NCI-H2029 treated with DMSO at 0.1 percent for 48 hours (cell line): Measurements from ENCODE around the gene SNX22.

Source experiments
- DNase-seq: peaks from one replicate; lab custom pipeline; 2025; lab: John Stamatoyannopoulos, UW

Gene SNX22

GRCh38 chr15:64156652-64157331 lies 5.3 kb downstream of the SNX22 start:
- DNase-seq, result no peak

- DNase-seq, result no peak
Measured at GRCh38 chr15:64157599-64158125, 6.1 kb downstream of the SNX22 start.

GRCh38 chr15:64158363-64159134 lies 7.0 kb downstream of the SNX22 start:
- no peak for DNase-seq

- no peak for DNase-seq
Measured at GRCh38 chr15:64161688-64162477, 10.4 kb downstream of the SNX22 start.

- no peak for DNase-seq
Measured at GRCh38 chr15:64162478-64162868, 10.9 kb downstream of the SNX22 start.

- peak; percentile 49 for DNase-seq
Measured at GRCh38 chr15:64162869-64163658, 11.5 kb downstream of the SNX22 start, which contains the start of gene PPIB. Gene PPIB, minus strand, starts transcription at chr15:64163022. Its CDS starts 36 bp downstream, at chr15:64162986.

- no peak for DNase-seq
Measured at GRCh38 chr15:64163659-64164362, 12.3 kb downstream of the SNX22 start.

GRCh38 chr15:64164436-64164835 lies 12.9 kb downstream of the SNX22 start:
- no peak for DNase-seq

GRCh38 chr15:64166102-64166890 lies 14.8 kb downstream of the SNX22 start:
- DNase-seq, result no peak

- no peak for DNase-seq
Measured at GRCh38 chr15:64180235-64180824, 28.8 kb downstream of the SNX22 start.

- DNase-seq, result no peak
Measured at GRCh38 chr15:64182859-64183370, 31.4 kb downstream of the SNX22 start.

GRCh38 chr15:64185146-64185911 lies 33.8 kb downstream of the SNX22 start:
- no peak for DNase-seq

GRCh38 chr15:64187396-64188191 lies 36.1 kb downstream of the SNX22 start:
- DNase-seq, result no peak

GRCh38 chr15:64191971-64192830 lies 40.7 kb downstream of the SNX22 start:
- no peak for DNase-seq

GRCh38 chr15:64193971-64194370 lies 42.4 kb downstream of the SNX22 start:
- DNase-seq, result no peak

- no peak for DNase-seq
Measured at GRCh38 chr15:64197425-64197824, 45.9 kb downstream of the SNX22 start.

- DNase-seq, result no peak
Measured at GRCh38 chr15:64205202-64205601, 53.7 kb downstream of the SNX22 start.
